CD4-positive, alpha-beta T cell treated with Interleukin-17A for 4 hours (primary cell): ENCODE measurements around the gene CAMK2D.
"Not testable (repeated sequence)": the region's sequence is repeated elsewhere in the genome, so short reads cannot be mapped to it uniquely, and the experiment has no call there.

Experiments
- DNase-seq: peaks from one replicate; pipeline ENCODE4 v3.0.0-alpha.2; 2020; ENCODE audit warnings: mixed read lengths

The CAMK2D gene

DNA sequence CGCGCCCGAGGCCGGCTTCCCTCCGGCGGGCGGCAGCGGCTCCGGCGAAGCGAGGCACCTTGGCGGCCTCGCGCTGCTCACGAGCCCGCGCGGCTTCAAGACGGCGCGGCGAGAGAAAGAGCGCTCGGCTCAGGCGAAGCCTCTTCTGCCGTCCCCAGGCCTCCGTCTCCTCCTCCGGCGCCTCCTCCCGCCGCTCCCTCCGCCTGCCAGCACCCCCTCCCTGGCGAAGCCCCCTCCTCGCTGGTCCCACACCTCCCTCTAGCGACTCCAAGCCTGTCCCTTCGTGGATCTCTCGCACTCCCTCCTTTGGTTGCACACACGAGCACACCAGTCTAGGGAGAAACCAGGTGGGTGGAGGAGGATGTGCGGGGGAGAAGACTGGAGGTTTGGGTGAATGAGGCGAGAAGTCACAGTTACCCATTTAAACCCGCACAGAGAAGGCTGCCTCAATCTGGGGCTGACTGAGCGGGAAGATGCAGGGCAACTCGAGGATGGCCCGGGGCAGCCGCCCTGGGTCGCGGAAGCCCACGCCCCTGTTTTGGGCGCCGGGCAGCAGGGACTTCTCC is at the start of gene CAMK2D:
CAMK2D (minus strand) TSS at position 119 of the 566 bp plus-strand sequence. CDS start 670 bp downstream, outside the sequence.
- peak; percentile 82 for DNase-seq

DNA sequence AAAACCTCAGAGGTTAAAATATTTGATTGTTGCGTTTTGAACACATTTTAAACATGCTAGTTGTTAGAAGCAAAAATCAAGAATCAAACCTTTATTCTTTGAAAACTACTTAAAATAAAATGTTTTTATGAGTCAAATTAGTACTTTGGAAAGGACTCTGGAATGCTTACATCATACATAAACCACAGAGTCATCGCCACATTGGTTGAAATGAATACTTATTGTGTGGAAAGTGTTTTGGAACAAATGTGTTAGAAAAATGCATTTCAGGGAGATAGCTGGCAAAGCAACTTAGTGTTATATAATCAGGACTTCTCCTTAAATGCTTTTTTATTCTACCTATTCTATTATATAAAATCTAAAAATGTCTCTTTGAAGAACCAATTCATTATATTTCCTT is 49.4 kb upstream of the CAMK2D start:
- DNase-seq: no peak

DNA sequence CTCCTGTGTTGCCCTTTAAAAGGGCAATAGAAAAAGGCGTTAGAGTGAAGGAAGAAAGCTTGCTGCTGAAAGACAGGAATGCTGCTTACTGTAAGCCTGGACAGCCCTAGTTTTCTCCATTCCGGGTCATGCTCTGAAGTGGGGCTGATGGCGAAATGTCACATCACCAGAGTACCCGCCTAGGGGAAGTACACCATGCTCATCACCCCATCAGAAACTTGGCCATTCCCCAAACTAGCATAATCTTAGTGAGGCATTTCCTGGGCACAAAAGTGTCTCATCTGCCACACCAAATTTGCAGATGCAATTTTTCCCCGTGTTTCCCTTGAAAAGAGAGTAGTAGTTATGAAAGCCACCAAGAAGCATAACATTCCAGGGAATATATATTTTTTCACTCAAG is 47.8 kb upstream of the CAMK2D start:
- DNase-seq: no peak

DNA sequence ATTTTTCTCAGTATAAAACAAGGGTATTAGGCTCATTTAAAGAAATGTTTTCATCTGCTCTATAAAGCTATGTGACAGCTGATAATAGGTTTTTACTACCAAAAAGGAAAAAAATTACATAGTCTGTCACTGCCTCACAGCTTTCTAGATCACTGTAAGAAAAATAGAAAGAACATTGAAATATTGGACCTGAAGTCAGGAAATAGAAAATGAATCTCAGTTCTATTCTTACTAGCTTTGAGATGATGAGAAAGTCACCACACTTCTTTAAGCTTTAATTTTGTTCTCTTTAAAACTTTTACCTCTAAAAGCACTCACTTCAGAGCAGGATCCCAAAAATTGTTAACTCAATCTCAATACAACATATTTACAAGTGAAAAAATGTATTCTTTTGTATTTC is 45.3 kb upstream of the CAMK2D start:
- DNase-seq: no peak

DNA sequence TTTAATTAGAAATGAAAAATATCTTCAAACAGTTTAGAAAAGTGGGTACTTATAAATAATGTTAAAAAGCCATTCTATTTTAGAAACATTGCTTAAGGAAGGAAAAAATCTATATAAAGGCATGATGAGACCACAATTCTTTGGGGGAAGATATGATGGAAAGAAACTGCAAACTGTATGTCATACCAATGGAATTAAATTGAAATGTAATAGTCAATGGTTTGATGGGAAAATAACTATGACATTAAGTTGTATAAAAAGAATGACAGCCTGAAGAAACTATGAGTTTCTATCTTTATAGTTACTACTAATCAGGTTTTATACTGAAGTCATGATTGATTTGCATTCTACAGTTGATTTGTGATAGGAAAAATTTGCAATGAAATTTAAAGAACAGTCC is 40.3 kb upstream of the CAMK2D start:
- no peak for DNase-seq

DNA sequence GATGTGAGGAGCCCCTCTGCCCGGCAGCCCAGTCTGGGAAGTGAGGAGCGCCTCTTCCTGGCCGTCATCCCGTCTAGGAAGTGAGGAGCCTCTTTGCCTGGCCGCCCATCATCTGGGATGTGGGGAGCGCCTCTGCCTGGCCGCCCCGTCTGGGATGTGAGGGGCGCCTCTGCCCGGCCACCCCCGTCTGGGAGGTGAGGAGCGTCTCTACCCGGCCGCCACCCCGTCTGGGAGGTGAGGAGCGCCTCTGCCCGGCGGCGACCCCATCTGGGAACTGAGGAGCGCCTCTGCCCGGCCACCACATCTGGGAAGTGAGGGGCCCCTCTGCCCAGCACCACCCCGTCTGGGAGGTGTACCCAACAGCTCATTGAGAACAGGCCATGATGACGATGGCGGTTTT is 34.8 kb upstream of the CAMK2D start:
- not testable (repeated sequence) for DNase-seq

DNA sequence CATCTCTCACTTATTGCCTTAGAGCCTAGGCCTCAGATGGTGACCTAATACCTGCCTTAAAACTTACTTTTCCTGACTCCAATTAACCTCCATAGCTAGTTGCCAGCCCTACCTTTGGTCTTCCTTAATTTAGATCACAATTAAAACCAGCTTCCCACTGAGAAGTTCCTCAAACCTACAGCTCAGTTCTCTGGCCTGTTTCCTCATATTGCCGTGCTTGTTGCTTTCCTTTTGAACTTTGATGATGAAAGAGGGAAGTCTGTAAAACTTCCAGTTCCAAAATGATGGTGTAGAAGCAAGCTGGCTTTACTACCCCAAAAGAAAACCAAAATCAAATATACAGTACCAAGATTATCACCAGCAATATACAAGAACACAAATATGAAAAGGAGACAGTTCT is 28.9 kb upstream of the CAMK2D start:
- DNase-seq: no peak

DNA sequence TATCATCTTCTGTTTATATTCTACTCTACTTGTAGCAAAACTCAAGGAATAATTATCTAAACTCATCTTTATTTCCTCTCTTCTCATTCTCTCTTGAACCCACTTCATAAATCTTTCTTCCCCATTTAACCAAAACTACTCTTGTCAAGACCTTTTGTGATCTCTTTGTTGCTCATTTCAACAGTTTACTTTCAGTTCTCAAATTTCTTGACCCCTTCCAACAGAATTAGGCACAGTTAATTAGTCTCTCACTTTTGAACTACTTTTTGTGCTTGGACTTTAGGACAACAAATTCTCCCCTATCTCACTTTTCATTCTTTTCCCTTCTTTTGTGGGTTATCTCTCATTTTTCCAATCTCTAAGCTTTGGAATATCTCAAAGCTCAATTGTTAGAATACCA is 27.4 kb upstream of the CAMK2D start:
- no peak for DNase-seq

DNA sequence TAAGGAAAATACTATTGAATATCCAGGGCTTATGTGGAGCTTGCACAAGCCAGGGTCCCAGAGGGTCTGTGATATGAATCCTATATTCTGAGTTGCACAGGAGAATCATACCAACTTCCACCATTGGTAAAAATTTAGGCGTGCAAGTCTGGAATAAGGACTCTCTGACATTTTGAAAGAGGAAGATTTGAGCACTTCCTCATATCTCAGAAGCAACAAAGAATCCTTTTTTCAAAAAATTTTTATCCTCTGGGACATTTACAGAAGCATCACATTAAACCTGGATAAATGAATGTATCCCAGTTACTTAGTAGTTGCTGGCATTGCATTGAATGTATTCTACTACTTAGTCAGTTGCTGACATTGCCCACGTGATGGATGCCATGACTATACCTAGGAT is 24.2 kb upstream of the CAMK2D start:
- DNase-seq: no peak

DNA sequence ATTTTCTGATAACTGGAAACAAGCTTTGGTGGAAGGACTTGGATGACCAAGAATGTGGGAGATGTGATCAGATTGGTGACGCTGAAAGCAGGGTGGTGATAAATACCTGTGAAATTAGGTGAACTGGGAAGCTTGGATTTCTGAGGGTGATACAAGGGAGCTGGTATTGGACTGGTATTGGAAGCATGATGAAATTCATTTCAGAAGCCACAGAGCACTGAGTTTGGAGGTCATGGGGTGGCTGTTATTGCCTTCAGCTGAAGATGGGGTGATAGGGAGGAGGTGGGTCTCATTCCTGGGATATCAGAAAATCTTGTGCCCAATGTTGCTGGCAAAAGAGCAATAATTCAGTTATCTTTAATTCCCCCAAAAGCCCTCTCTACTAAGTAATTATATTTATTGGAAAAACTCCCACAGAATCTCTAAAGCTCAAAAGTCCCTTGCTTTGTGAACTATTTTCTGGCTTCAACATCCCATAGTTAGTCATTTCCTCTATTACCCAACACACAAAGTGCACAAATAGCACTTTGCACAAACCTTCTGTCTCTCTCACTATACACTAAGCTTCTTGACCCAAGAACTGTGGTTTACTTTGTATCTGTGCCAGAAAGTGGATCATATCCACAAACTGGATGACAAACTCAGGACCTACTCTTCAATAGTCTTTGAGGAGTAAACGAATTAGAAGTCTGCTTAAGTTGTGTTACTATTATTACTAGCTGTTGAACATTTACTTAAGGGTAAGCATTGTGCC is 23.1 kb upstream of the CAMK2D start:
- no peak for DNase-seq

DNA sequence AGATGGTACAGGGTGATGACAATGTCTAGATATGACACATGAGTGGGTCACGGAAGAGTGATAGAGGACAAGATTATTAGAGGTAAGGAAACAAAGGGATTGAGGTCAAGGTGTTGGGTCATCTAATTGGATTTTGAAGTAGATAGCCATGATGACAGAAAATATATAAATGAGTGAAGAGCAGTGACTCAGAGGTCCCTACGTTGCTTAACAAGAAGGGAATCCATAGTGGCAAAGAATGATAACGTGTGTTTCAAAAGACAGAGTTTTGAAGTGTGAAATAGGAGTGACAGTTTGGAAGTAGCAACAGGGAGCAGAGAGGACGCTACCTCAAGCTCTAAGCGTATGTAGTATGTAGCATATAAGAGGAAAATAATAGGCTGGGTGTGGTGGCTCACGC is 22.2 kb upstream of the CAMK2D start:
- DNase-seq: no peak

DNA sequence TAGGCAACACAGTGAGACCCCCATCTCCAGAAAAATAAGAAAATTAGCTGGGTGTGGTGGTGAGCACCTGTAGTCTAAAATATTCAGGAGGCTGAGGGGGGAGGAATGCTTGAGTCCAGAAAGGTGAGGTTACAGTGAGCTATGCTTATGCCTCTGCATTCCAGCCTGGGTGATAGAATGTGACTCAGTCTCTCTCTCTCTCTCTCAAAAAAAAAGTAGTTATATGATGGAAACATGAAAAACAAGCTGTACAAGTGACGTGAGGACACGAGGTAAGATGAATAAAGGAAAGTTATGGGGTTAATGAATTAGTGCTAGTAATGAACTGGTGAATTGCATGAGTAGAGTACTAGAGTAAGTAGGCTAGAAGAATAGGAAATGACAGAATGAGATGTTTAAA is 21.8 kb upstream of the CAMK2D start:
- DNase-seq: no peak

DNA sequence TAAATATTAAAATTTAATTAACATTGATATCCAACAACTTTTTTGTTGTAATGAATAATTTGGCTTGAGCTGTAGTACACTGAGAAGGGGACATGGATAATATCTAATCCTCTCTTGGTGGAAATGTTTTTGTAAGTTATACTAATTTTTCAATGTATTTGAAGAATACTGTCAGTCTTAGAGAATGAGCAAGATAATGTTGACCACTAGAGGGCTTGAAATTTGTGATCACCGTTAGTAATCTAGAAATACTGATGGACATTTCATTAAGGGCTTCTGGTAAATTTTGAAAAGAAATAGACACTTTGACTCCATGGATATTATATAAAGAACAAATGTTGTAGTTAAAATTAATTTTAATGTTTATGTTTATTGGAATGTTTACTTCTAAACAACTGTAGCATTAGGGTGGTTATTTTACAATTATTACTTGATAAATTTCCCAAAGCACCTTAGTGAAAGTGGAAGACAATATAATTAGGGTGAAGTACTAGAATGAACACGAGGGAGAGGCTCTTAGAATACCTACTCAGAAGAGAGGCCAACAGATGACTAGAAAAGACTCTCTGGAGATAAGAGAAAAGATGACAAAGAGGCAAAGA is 20.0 kb upstream of the CAMK2D start:
- DNase-seq: no peak

DNA sequence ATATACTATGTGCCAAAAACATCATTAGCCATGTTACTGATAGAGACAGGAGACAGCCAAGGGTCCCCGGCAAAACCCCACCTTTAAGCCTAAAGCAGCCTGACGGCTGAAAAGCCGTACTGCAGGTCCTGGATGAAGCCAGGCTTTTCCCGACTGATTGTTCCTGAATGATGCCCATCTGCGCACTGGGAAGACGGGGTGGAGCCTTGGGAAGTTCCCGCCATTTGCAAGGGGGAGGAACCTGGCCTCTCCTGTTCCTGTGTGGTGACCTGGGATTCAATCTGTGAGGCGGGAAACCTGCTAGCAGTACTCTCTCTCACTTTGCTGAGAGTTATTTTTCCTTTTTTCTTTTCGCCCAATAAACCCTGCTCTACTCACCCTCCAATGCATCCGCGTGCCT is 15.1 kb upstream of the CAMK2D start:
- no peak for DNase-seq

DNA sequence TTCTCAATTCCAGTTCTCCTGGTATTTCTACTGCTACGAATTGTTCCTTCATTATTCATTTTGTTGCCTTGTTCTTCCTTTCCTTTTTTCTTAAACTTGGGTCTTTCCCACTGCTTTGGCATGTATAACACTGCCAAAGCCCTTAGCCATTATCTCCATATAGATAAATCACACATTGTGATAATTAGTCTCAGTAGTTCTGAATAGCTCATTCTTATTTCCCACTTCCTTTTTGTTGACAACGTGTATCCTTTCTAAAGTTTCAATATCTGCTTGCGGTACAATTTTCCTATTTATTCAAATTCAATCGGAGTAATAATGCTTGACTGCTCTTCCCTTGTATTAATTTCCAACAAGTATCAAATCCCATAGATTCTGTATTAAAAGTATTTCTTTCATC is 14.5 kb upstream of the CAMK2D start:
- DNase-seq: no peak

DNA sequence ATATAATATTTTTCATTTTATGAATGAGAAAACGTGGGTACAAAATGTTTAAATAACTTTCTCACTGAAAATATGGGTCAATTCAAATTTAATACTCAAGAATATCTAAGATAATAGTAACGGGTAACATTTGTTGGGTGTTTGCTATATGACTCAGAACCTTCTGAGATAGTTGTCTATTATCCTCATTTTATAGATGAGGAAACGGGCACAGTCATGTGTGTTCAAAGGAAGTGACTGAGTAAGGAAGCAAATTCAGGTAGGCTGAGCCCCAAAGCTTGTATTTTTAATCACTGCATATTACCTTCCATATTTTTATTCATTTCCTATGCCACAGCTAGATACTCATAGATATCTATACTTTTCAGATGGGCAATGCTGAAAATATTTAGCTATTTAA is 12.2 kb upstream of the CAMK2D start:
- DNase-seq: no peak

DNA sequence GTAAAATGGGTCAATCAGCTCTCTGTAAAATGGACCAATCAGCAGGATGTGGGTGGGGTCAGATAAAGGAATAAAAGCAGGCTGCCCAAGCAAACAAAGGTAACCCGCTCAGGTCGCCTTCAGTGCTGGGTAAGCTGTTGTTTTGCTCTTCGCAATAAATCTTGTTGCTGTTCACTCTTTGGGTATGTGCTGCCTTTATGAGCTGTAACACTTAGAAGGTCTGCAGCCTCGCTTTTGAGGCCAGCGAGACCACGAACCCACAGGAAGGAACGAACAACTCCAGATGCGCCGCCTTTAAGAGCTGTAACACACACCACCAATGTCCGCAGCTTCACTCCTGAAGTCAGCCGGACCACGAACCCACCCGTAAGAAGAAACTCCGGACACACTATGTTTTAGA is 11.5 kb upstream of the CAMK2D start:
- peak; percentile 41 for DNase-seq

DNA sequence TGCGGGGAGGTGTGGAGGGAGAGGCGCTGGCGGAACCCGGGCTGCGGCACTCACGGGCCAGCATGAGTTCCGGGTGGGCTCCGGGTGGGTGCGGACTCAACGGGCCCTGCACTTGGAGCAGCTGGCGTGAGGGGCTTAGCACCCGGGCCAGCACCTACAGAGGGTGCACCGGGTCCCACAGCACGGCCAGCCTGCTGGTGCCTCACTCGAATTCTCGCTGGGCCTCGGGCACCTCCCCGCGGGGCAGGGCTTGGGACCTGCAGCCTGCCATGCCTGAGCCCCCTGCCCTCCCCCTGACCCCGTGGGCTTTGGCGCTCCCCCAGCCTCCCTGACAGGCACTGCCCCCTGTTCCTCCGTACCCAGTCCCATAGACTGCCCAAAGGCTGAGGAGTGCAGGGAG is 10.8 kb upstream of the CAMK2D start:
- DNase-seq: no peak

DNA sequence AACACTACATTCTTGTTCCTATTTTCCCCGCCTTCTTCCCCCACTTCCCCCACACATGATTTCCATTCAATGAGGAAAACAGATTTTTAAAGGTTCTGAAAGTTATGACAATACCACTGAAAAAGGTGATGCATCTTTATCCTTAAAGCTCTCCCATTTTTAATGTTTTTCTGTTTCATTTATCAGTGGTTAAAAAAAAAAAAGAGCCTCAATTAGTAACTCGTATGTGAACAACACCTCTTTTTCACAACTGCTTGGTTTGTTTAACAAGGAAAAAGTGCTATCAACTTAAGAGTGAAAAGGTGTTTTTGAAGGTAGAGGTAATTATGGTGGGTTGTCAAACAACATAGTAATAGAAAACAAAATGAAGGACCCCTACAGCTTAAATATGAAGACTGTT is 8.2 kb upstream of the CAMK2D start:
- DNase-seq: no peak

DNA sequence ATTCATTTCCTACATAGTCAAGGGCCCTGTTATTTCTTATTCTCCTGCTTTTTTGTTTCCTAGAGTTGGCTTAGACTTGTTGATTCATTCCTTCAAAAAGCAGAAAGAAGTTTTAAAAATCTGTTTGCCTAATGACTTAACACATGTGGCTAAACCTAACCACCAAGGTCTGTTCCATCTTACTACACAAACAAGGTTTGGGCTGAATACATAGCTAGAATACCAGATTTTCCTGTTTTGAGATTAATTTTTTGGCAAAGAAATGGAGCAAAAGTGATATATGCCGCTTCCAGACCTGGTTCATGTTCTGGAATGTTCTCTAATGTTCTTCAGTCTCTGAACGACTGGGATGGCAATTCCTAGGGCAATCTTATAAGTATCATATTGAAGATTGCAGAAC is 7.4 kb upstream of the CAMK2D start:
- no peak for DNase-seq

DNA sequence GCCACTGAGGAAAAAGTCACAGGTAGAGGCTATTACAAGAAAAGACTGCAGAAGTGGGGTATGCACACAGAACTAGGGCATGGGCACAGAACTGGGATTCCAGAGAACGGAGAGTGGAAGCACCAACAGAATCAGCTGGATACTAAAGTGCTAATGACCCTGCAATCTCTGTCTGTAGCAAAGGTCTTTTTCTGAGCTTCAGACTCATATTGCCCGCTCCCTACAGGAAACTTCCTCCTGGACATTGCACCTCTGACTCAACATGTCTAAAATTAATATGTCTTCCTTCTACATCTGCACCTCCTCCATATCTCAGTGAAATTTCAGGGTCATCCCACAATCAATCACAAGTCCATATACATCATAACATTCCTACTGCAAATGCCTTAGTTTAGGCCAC is 5.3 kb upstream of the CAMK2D start:
- DNase-seq: no peak

DNA sequence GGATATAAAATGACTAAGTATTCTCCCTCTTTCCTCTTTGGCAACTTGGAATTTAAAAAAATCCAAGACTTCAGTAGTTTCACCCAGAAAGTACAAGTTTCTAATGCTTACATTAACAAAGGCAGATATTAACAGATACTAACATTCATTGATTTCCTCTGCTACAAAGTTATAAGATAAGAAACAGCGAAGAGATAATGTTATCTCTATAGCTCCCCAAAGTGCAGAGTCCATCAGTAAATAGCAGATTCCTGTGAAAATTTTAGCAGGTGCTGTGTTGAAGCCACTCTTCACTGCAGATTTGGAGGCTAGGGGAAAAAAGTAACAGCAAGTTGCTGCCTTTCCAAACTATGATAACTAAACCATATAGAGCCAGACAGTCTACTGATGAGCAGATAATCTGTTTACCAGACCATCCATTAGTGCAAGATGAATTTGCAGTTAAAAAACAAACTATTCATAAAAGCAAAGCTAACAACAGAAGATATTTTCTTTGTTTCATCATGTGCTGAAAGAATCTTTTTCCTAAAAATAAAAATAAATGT is 3.3 kb upstream of the CAMK2D start:
- DNase-seq: no peak

DNA sequence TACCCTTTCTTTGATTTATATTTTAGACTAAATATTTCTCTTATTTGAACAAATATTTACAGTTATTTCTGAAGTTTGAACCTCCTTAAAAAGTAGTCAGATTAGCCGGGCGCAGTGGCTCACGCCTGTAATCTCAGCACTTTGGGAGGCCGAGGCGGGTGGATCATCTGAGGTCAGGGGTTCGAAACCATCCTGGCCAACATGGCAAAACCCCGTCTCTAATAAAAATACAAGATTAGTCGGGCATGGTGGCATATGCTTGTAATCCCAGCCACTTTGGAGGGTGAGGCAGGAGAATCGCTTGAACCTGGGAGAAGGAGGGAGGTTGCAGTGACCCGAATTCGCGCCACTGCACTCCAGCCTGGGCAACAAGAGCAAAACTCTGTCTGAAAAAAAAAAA is 2.4 kb upstream of the CAMK2D start:
- DNase-seq: not testable (repeated sequence)

DNA sequence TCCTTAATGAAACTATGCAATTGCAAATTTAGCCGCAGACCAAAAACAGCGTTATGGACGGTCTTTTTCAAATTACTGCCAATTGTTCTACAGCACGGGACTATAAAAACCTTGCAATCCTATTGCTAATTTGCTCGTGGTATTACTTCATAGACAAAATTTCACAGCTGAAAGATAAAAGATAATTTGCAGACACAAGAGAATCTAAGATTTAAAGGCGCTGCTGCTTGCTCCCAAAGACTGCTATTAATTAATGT is 1.4 kb upstream of the CAMK2D start:
- DNase-seq: no peak
